NCI-H460 (cell line): ENCODE data around the gene GPR39. TPM values are rescaled to one million over a fixed set of nuclear protein-coding genes. Genes with fewer than 3 reads are reported as not detected.

Experiments used
- DNase-seq: peaks from one replicate; pipeline ENCODE4 v3.0.0-alpha.2; 2016; ENCODE audit warnings: low read depth; ENCODE audit errors: extremely low read depth
- total RNA-seq: library from RNA; depleted of rRNA; stranded (reverse); fragments of >200 nt; shearing (Covaris generic); gene quantifications from 2 replicates; pipeline ENCODE4 v1.2.3, GENCODE V29; 2014

GPR39 gene
- total RNA-seq, 1 experiment from 2014 or later = 0.42 TPM

DNA sequence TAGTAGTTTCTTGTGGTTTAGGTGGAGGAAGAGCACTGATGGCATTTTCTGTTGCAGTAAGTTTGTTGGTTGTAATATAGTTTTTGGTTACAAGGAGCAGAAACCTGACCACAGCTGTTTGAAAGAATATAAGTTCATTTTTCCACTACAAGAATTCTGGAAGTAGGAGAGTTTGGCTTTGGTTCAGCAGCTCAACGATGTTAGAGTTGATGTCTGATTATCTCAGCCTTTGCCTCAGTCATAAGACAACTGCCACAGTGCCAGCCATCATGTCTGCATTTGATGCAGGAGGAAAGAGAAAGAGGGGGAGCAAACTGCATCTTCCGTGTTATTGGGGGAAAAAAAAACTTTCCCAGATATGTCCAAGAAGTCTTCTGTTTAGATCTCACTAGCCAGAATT is 134.3 kb downstream of the GPR39 start:
- no peak for DNase-seq

- DNase-seq = no peak
Observed at GRCh38 chr2:132557694-132558093, 141.1 kb downstream of the GPR39 start.

DNA sequence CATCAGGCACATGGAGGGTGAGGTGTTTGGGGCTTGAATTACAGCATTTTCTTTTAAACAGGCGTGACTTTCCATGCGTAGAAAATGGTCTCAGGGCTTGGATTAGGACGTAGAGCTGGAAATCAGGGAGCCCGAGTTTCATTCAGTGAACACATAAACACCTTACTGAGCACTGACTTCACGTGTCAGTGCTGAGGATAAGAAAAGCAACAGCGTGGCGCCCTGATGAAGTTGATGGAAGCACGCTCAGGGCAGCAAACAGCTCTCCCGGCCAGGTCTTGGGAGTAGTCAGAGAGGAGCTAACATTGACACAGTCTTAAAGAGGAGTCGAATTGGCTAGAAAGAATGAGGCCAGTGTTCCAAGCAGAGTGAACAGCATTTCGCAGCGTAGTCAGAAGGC is 142.7 kb downstream of the GPR39 start:
- DNase-seq = no peak

DNA sequence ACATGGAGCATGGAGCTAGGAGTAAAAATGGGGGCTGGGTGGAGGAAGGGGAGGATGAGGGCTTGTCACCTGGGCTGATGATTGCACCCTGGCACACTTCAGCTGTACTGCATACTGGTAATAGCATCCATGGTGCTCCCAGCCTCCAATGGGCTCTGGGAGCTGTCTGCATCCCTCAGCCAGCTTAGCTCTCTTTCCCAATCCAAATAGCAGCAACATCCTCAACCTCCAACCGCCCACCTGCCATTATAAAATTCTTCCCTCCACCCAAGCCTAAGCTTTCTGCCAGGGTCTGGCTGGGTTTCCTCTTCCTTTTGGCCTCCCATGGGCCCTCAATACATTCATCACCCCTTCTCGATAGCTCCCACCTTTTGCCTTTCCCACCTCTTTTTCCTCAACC is 143.3 kb downstream of the GPR39 start:
- no peak for DNase-seq

GRCh38 chr2:132560562-132560961 is 144.0 kb downstream of the GPR39 start:
- no peak for DNase-seq

DNA sequence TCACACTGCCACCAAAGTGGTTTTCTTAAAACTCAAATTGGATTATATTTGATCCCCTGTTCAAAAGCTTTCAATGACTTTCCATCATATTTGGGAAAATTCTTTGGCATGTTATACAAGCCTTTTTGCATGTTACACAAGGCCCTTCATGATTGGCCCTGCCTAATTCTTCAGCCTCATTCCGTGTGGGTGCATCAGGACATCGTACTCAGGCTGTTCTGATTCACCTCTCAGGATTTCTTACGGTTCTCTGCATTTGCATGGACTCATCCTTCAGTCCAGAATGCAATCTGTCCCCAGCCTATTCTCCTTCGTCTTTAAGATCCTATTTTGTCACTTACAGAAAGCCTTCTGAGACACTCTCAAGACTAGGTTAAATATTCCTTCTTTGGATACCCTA is 145.6 kb downstream of the GPR39 start:
- DNase-seq = no peak

DNA sequence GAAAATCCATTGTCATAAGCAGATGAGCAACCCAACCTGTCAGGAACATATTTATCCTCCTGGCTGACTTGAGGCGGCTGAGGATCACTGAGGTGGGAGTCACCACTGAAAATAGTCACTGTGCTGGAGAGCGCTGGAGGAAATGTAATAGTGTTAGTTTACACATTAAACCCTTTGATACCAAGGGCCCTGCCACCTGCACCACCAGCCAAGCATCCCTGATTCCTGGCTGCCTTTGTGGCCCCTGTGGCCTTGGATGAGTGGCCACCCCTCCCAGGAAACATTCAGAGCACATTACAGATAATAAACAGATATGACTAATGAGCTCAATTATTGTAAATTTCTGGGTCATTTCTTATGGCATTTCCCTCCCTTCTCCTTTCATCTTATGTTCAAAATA is 147.5 kb downstream of the GPR39 start:
- DNase-seq = no peak

DNA sequence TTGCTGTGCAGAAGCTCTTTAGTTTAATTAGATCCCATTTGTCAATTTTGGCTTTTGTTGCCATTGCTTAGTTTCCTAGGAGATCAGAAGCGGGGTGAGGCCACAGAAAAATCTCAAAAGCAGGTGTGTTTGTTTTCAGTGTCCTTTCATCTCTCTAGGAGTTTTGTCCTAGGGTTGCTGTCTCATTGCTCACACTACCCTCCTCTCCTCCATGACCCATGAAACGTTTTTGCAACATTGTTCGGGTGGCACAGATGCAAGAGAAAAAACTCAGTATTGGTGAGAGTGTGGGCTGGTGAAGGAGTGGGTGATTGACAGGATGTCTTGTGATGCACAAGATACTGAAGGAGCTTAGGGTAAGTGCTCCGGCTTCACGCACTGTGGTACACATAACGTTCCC is 149.8 kb downstream of the GPR39 start:
- DNase-seq = no peak

DNA sequence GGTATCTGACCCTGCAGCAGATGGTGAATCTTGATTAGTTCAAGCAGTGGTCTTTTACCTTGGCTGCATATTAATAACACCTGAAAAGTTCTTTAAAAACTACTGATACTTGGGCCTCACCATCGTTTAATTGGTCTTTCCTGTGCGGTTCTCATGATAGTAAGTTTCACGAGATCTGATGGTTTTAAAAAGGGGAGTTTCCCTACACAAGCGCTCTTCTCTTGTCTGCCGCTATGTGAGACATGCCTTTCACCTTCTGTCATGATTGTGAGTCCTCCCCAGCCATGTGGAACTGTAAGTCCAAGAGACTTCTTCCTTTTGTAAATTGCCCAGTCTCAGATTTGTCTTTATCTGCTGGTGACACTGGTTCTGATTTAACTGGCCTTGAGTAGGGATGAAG is 151.1 kb downstream of the GPR39 start:
- no peak for DNase-seq

DNA sequence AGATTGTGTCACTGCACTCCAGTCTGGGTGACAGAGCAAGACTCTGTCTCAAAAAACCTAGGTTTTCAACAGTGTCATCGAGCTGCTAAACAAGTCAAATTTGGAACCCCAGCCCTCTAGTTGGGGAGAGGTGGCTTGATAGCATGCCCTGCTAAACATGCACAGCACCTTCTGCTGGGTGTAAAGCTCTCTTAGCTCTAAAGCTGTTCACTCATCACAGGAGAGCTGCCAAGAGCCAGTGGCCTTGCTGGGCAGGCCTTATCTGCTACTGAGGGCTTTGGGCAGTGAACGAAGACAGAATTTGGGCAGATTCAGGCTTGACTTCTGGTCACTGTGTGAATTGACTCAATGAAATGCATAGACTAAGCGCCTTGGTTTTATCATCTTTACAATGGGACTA is 152.1 kb downstream of the GPR39 start:
- DNase-seq = no peak

DNA sequence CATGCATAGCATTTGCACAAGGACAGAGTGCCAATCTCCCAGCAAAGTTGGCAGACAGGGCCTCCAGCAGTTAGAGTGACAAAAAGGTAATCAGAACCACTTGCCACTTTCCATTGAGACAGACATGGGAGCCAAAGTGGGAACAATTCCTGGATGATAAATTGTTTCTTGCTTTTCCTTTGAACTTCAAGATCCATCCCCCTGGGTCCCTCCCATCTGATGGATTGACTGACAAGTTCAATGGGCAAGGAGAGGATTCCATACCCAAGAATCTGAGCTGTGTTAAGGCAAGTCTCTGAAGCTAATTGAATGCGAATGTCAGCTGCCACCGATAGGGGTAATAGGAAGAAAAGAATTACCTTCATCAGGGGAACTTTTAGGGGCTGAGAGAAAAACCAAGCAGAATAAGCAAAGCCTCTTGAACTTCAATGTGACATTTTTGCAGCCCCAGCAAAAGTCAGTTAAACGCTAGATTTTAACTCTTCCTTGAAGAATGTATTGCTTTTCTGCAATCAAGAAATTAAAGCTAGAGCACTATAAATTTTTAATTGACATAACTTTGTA is 156.9 kb downstream of the GPR39 start:
- no peak for DNase-seq

- DNase-seq = no peak
Observed at GRCh38 chr2:132577686-132578085, 161.1 kb downstream of the GPR39 start.

GRCh38 chr2:132581591-132581990 is 165.0 kb downstream of the GPR39 start:
- no peak for DNase-seq

- no peak for DNase-seq
Observed at GRCh38 chr2:132581991-132582738, 165.6 kb downstream of the GPR39 start.

- no peak for DNase-seq
Observed at GRCh38 chr2:132583666-132584360, 167.2 kb downstream of the GPR39 start.

DNA sequence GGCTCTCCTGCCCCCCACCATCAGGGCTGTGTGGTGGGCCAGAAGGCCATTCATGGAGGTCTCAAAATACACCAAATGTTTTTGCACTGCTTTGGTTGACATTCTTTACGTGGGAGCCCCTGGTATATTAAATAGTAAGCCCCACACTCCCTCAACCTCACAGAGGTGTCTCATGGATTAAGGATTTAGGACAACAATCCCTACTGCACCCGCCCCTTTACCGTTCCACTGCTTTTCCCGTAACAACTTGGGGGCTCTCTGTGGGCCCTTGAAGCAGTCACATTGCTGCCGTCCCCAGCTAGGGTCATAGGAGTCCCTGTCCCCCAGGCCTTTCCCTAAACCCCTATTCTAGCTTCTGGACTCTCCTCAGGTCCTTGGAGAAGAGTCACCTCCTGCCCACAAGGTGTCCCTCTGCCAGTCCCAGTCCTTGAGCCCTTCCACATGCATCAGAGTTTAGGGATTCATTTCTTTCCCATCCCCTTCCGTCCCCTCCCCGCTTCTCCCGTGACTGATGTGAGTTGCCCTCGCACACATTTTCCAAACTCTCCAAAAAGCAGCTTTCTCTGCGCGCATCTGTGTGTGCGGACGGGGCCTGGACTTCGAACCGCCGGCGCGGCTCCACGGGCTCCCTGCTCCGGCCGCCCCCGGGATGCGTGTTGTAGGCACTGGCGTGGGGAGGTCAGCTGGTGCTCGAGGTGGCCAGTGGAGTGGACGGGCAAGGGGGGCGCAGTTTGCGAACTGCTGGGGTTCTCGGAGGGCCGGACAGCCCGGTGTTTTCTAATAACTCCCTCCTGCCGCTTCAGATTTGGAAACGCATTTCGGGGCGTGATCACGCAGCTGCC is 168.6 kb downstream of the GPR39 start:
- no peak for DNase-seq

DNA sequence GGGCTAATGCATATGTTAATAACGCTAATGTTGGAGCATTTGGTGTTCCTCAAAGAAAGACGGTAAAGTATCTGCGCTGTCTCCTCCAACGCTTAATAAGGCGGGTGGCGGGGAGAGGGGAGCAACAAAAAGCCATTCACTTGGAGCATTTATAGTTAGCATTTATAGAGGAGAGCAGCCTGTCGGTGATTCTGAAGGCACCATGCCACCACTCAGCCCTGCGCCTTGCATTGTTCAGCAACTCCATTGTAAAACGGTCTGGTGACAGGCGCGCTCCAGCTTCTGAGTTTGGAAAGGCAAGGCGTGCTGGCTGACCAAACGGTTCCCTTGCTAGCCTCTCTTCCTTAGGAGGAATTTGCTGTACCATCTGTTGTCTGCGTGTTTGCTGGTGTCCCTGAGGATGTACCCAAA is 169.5 kb downstream of the GPR39 start:
- no peak for DNase-seq

GRCh38 chr2:132586835-132587234 is 170.2 kb downstream of the GPR39 start:
- DNase-seq = no peak

GRCh38 chr2:132588576-132588975 is 172.0 kb downstream of the GPR39 start:
- no peak for DNase-seq

DNA sequence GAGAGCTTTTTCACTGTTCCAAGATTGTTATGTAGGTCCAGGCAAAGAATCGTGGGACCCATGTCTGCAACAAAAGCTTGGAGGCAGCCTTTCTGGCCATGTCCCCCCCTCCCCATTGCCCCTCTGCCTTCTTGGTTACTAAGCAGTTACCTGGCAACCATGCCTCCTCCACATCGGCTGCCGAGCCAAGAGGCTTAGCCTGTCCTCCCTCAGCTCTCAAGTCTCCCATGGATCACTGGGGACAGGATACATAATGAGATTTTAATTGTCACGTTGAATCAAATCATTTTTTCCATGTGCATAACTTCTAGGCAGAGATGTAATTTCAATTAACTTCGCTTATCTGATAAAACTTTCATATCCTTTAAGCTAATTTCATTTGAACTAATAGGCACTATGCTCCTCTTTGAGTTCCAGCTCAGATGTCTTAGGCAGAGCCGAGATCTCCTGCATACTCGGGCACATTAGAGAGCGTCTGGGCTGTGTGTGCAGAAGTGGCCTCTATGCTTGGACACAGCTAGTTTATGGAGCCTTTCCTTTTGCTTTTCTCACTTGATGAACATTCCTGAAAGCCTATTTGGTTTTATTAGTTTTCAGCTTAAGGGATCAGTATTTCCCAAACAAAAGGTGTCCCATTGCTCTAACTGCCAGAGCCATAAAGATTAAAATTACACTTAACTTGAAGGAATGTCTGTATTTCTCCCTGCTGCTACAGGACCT is 172.7 kb downstream of the GPR39 start:
- DNase-seq = no peak

DNA sequence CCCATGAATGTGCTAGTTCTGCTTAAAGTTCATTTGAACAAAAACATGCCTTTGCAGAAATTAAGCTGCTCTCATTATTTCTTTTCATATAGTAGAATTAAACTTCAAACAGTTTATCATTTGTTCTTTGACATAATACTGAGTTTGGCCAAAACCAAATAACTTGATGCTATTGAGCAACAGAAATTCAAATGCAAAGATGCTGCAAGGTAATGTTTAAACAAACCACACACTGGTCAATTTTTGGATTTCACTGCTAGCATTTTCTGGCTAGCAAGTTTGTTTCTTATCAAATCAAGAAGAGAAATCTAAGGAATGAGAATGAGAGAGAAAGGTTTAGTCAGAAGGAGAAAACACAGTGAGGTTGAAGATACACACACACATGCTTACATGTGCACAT is 173.4 kb downstream of the GPR39 start:
- no peak for DNase-seq
